Osteocyte (in vitro differentiated cells): Measurements from ENCODE around the gene ZNF630. TPM values are rescaled to one million over a fixed set of nuclear protein-coding genes. Genes with fewer than 3 reads are reported as not detected.

ENCODE experiments used
- DNase-seq: peaks from one replicate; pipeline ENCODE4 v3.0.0; 2021; ENCODE audit warnings: mixed read lengths; ENCODE audit not compliant: unreplicated experiment; ENCODE audit errors: extremely low spot score
- H3K27ac Mint-ChIP-seq: one replicate; pipeline ENCODE4 v1.8.0; 2021; ENCODE audit warnings: mild to moderate bottlenecking, mixed read lengths; ENCODE audit not compliant: unreplicated experiment
- H3K27me3 Mint-ChIP-seq: one replicate; pipeline ENCODE4 v1.8.0; 2021; ENCODE audit warnings: mixed read lengths; ENCODE audit not compliant: unreplicated experiment
- H3K36me3 Mint-ChIP-seq: one replicate; pipeline ENCODE4 v1.8.0; 2021; ENCODE audit warnings: mixed read lengths; ENCODE audit not compliant: unreplicated experiment
- H3K4me1 Mint-ChIP-seq: one replicate; pipeline ENCODE4 v1.8.0; 2021; ENCODE audit warnings: mixed read lengths; ENCODE audit not compliant: unreplicated experiment
- H3K4me3 Mint-ChIP-seq: one replicate; pipeline ENCODE4 v1.8.0; 2021; ENCODE audit warnings: mild to moderate bottlenecking, moderate library complexity, mixed read lengths; ENCODE audit not compliant: unreplicated experiment
- H3K9me3 Mint-ChIP-seq: one replicate; pipeline ENCODE4 v1.8.0; 2021; ENCODE audit warnings: mixed read lengths; ENCODE audit not compliant: unreplicated experiment
- total RNA-seq: library from RNA; stranded (reverse); gene quantifications from 2 replicates; pipeline ENCODE4 v1.2.1, GENCODE V29; 2021
- TF ChIP-seq, protein P1 (sequence below): fragments of 200-600 bp; sonication (generic); IDR thresholded peaks from 2 replicates; pipeline ENCODE4 v1.5.0; 2021; ENCODE audit warnings: antibody characterized with exemption, mild to moderate bottlenecking, moderate library complexity

ZNF630 gene
- total RNA-seq, 1 donor from 2014 or later: 2.4 TPM

DNA sequence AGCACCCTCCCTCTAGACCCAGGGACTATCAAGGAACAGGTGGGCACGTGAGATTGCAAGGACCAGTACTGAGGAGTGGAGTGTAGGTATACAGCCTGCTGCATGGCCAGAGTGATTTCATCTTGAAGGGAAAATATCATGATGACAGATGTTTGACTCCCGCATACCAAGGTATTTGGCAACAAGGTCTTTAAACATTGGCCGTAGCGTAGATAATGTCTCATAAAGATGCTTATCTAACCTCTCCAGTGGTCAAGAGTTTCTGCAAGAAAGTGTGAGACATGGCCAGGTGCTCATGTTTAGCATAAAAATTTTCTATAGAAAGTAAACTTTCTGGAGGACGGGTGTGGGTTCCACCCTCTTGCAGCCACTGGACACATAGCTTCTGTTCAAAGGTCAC, 18.7 kb upstream of the ZNF630 start:
- Mint-ChIP-seq H3K9me3 (peaks cover 4% of the 10 kb centered on the region), H3K4me3 (no peak overlapping the region), H3K4me1 (no peaks in the 10 kb centered on the region)

GRCh38 chrX:48086082-48086481, 14.6 kb upstream of the ZNF630 start:
- Mint-ChIP-seq H3K27ac (no peak overlapping the region), H3K9me3 (no peaks in the 10 kb centered on the region), H3K27me3 (no peaks in the 10 kb centered on the region), H3K4me1 (no peaks in the 10 kb centered on the region), H3K4me3 (no peak overlapping the region), H3K36me3 (no peaks in the 10 kb centered on the region)
- no peak for DNase-seq
- TF ChIP-seq, protein P1, sequence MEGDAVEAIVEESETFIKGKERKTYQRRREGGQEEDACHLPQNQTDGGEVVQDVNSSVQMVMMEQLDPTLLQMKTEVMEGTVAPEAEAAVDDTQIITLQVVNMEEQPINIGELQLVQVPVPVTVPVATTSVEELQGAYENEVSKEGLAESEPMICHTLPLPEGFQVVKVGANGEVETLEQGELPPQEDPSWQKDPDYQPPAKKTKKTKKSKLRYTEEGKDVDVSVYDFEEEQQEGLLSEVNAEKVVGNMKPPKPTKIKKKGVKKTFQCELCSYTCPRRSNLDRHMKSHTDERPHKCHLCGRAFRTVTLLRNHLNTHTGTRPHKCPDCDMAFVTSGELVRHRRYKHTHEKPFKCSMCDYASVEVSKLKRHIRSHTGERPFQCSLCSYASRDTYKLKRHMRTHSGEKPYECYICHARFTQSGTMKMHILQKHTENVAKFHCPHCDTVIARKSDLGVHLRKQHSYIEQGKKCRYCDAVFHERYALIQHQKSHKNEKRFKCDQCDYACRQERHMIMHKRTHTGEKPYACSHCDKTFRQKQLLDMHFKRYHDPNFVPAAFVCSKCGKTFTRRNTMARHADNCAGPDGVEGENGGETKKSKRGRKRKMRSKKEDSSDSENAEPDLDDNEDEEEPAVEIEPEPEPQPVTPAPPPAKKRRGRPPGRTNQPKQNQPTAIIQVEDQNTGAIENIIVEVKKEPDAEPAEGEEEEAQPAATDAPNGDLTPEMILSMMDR: no peak

More for the DNA sequence above, 18.7 kb upstream of the ZNF630 start:
- DNase-seq: no peak
- Mint-ChIP-seq H3K27me3 (no peaks in the 10 kb centered on the region), H3K36me3 (no peaks in the 10 kb centered on the region), H3K27ac (no peak overlapping the region)
- TF ChIP-seq, protein P1: no peak

DNA sequence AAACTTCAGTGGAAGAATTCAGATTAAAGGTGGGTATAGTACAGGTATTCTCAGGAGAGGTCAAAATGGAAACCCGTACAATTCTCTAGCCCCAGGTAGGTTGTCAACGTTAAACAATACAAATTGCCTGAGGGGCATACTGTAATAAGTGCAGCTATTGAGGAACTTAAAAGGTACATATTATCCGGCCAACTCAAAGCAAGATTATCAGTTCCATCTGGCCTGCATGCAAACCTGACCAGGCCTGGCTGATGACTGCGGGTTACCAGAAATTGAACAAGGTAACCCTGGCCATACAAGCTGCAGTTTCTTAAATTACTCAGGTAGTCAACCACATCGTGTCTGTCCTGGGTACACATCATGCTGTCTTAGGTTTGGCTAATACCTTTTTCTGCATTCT, 12.3 kb upstream of the ZNF630 start:
- Mint-ChIP-seq H3K27ac (no peak overlapping the region), H3K36me3 (no peaks in the 10 kb centered on the region), H3K9me3 (no peaks in the 10 kb centered on the region), H3K27me3 (no peaks in the 10 kb centered on the region), H3K4me1 (no peaks in the 10 kb centered on the region), H3K4me3 (no peak overlapping the region)
- DNase-seq: no peak
- TF ChIP-seq, protein P1: no peak

DNA sequence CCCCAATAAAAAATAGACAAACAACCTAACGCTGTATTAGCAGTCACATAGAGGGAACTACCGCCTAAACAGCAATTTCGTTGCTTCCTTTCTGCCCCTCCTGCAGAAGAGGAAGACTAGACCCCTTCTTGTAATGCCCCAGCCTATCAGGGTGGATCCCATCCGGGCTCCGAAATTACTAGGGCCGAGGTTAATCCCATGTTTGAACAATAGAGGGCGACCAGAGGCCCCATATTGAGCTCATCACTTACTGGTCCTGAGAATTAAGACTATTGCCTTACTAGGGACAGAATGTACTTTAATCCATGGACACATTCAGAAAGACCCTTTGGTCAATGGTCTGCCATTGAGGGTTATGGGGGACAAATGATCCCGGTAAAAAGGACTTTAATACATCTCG, 11.8 kb upstream of the ZNF630 start:
- no peaks in the 10 kb centered on the region for H3K4me1 Mint-ChIP-seq
- no peaks in the 10 kb centered on the region for H3K36me3 Mint-ChIP-seq
- TF ChIP-seq, protein P1: peak; percentile 61
- no peaks in the 10 kb centered on the region for H3K27me3 Mint-ChIP-seq
- no peak overlapping the region for H3K27ac Mint-ChIP-seq
- no peak overlapping the region for H3K4me3 Mint-ChIP-seq
- H3K9me3 Mint-ChIP-seq: no peaks in the 10 kb centered on the region
- no peak for DNase-seq

- no peak for DNase-seq
- Mint-ChIP-seq H3K27ac (no peak overlapping the region), H3K27me3 (no peaks in the 10 kb centered on the region), H3K4me3 (no peak overlapping the region), H3K9me3 (peaks cover 4% of the 10 kb centered on the region), H3K4me1 (no peaks in the 10 kb centered on the region), H3K36me3 (no peaks in the 10 kb centered on the region)
- TF ChIP-seq, protein P1: no peak
Observed at GRCh38 chrX:48076343-48076742, 4.9 kb upstream of the ZNF630 start.
